DLD1 (cell line): ENCODE results near the gene VN1R5.
"Not testable (repeated sequence)": the region's sequence is repeated elsewhere in the genome, so short reads cannot be mapped to it uniquely, and the experiment has no call there.

Experiments used
- in situ Hi-C: cut with HindIII; loops from 2 replicates; pipeline ENCODE4 v1.10.0; 2017; ENCODE audit warnings: low sequenced_read_pairs

VN1R5 gene

DNA sequence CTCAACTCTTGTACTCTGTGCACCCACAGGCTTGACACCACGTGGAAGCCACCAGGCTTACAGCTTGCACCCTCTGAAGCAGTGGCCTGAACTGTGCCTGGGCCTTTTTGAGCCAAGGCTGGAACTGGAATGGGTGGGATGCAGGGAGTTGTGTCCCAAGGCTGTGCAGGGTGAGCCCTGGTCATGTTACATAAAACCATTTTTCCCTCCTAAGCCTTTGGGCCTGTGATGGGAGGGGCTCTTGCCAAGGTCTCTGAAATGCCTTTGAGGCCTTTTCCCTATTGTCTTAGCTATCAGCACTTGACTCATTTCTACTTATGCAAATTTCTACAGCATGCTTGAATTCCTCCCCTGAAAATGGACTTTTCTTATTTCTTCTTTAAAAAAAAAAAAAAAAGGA lies 14.1 kb downstream of the VN1R5 start:
- in situ Hi-C loops: no loop called here

DNA sequence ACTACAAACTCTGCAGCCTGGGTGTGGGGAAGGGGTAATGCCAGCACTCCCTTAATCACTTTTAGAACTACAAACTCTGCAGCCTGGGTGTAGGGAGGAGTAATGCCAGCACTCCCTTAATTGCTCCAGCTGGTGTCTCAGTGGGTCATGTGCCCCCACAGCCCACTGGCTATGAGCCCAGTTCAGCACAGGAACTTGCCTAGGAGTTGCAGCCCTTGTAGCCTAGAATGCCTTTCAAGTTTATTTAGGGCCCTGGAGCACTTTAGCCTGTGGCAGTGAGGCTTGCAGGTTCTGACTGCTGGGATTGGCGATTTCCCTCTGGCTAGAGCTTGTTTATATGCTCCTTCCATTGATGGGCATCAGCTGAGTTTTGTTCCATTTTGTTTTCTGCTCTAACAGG lies 17.1 kb downstream of the VN1R5 start:
- in situ Hi-C loops: no loop called here

DNA sequence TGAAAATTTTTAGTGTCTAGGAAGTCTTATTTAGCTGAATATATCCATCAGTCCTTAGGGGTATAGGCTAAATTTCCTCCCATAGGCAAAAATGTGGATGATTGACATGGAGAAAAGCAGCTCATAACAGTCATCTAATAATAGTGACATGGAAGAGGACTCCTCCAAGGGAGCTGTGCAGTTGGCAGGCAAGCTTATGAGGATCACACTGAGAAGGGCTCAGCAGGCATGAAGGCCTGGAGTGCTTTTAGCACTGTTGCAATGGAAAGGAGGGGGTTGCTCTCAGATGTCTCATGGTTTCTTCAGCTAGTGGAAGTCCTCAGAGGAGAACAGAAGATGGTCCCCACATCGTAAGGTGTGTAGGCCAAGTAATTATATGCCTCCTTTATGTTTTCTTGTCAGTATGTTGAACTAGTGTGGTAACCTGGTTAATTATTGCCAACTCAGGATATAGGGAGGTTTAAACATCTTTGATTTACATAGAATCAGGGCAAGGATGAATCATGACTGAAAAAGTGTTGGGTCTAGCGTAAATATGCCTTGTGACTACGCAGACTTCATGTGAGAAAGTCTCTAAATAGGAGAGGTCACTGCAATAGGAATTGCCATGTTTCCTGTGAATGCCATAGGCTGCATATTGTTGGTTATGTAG lies 18.9 kb downstream of the VN1R5 start:
- in situ Hi-C loops: no loop called here

DNA sequence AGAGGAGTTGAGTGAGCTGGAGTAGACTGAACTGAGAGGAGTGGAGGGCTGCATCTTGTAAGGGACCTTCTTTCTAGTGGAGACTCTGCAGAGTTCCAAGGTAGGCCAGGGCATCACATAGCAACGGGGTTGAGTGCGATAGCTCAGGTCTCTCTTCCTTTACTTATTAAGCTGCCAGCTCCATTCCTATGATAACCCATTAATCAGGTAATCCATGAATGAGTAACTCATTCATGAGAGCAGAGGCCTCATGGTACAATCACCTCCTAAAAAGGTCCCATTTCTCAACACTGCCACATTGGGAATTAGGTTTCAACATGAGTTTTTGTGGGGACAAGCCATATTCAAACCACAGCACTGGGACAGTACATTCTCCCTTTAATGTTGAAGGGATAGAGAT lies 21.3 kb downstream of the VN1R5 start:
- in situ Hi-C loops: no loop called here

GRCh38 chr1:247281001-247281574 lies 25.2 kb downstream of the VN1R5 start:
- in situ Hi-C loops: no loop called here

DNA sequence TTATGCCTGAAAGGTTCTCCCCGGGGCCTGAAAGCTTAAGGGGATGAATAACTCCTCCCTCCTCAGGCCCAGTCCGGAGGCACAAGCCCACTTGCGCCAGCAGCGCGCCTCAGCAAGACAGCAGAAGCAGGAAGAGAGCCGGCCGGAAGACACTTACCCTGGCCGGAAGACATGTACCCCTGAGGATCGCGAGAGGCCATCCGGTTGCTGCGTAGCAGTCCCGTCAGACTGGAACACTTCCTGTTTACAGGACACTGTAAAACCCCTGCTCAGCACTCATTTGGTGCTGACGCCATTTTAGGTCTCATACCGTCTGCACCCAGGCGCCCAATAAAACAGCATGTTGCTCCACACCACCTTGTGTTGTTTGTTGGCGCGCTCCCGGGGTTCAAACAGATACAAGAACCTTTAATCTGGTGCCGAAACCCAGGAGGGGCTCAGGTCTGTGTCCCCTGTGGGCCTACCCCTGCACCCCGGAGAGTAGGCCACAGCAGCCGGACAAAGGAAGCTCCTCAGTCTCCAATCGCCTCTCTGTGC lies 30.3 kb downstream of the VN1R5 start:
- in situ Hi-C loops: no loop called here

DNA sequence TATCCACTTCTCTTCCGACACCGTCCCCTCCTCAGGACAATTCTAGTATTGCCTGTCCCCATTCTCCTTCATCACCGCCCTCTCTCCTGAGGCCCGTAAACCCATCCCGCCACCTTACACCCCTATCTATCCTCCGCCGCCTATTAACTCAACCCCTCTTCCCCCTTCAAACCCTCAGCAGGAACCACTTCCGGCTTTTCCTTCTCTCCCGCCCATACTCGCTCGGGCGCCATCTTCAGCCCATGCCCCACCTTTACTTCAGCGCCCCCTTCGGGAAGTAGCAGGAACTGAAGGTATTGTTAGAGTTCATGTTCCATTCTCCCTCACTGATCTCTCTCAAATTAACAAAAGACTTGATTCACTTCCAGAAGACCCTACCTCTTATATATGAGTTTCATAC lies 31.6 kb downstream of the VN1R5 start:
- in situ Hi-C loops: no loop called here

GRCh38 chr1:247288341-247288740 lies 32.5 kb downstream of the VN1R5 start:
- in situ Hi-C loops: no loop called here

GRCh38 chr1:247289274-247289892 lies 33.5 kb downstream of the VN1R5 start:
- in situ Hi-C loops: not testable (repeated sequence)

DNA sequence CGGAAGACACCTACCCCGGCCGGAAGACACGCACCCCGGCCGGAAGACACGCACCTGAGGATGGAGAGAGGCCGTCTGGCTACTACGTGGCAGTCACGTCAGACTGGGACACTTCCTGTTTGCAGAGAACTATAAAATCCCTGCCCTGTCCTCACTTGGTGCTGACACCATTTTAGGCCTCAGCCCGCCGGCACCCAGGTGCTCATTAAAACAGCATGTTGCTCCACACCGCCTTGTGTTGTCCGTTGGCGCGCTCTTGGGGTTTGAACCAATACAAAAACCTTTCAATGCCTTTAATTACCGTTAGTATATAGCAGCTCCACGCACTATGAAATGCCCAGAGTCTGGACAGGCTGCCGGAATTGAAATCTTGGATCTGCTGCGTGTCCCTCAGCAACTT lies 34.7 kb downstream of the VN1R5 start:
- in situ Hi-C loops: no loop called here

GRCh38 chr1:247291161-247291560 lies 35.3 kb downstream of the VN1R5 start:
- in situ Hi-C loops: no loop called here

DNA sequence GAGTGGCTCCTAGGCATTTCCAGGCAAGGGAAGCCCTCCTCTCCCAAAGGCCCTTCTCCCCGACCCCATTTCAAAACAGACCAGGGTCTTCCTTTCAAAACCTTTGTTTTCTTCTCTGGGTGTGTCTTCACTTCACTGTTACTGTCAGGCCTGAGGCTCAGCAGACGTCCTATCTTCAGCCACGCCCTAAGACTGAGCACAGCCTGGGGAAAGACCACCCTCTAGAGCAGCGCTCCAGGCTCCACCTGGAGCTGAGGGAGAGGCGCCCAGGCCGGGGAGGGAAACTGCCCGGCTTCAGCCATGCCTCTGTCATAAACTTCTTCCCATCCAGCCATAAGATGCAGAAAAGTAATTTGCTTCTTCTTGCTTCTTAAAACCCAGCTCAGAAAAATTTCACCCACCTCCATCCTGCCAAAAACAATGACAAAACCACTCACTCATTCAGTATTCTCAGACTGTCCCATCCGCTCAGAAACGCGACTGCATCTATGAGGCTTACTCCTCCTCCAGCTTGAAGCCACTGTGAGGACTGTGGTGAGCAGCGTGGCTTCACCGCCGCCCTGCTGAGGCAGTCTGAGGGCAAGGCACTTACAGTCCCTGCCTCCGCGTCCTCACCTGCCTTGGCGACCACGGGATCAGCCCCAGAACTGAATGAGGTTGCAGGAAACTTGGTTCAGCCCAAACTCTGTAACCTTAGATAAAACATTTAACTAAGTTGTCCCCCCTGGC lies 36.1 kb downstream of the VN1R5 start:
- in situ Hi-C loops: no loop called here

- in situ Hi-C loops: no loop called here
These were observed 37.2 kb downstream of the VN1R5 start for GRCh38 chr1:247293047-247293446.

DNA sequence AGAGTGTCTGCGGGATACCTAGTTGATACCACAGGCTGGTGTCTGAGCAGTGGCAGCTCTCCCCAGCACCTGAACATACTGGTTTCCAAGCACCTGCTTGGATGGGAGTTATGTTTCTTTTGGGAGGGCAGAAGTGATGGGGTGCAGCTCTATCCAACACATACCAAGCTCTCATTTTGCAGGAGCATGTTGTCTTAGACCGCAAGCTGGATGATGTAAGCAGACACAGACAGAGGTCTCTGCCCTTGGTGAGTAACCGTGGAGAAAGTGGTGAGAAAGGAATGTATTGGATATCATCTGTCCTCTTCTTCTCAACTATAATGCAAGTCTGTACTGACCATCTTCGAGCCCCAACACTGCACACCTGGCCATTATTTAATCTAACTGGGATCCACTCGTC lies 38.4 kb downstream of the VN1R5 start:
- in situ Hi-C loops: no loop called here

GRCh38 chr1:247295274-247295684 lies 39.4 kb downstream of the VN1R5 start:
- in situ Hi-C loops: no loop called here

DNA sequence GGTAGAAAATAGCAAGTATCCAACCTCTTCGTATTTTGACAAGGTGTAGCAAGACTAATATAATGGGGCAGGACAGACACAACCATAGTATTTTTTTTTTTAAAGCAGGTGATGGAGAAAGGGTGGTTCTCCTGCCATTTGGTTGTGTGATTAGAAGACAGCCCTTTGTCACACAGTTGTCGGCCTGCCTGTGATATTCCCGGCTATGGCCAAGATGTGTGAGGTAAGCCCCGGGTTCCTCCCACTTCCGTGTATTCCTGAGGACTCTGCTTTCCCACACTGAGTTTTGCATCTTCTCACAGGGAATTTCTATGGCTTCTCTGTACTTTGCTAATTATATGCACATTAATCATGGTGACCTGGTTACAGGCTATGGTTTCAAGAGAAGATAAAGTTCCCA lies 39.9 kb downstream of the VN1R5 start:
- in situ Hi-C loops: no loop called here

DNA sequence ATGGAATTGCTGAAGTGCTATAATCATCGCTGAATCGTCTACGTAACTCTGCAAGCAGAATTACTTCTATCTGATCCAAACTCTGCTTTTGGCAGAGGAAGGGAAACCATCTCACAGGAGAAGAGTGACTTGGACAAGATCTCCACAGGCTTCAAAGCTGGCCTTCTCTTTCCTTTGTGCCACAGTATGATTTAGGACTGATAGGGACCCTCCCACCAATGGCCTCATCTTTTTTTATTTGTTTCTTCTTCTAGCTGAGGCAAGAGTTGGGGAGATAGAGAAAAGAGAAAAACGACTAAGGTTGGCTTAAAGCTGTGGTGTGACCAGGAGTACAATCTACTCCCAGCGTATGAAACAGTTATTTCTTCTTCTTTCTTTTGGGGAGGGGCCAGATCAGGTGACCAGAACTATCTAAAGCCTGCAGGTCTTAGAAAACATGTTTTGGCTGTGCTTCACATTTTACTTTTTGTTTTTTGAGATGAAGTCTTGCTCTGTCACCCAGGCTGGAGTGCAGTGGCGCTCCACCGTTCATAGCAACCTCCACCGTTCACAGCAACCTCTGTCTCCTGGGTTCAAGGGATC lies 40.8 kb downstream of the VN1R5 start:
- in situ Hi-C loops: no loop called here

GRCh38 chr1:247297263-247298123 lies 41.6 kb downstream of the VN1R5 start:
- in situ Hi-C loops: no loop called here

GRCh38 chr1:247298124-247298481 lies 42.2 kb downstream of the VN1R5 start:
- in situ Hi-C loops: no loop called here

DNA sequence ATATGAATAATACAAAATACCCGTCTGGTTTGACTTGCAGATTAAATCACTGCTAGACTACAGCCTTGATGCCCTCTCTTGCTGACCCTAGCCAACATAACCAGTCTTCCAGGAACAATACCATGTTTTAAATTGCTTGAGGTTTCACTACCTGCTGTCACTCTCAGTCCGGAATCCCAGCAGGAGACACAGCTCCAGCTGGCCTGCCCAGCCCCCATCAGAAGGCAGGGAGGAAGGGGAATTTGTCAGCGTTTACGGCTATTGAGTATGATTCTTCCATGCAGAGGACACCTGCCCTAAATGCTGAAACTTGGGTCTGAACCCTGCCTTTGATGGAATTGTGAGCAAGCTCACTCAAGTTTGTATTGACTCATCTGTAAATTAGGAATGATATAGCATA lies 42.8 kb downstream of the VN1R5 start:
- in situ Hi-C loops: no loop called here
